IMR-90 (cell line): Measurements from ENCODE around the gene ITGAE. TPM values are rescaled to one million over a fixed set of nuclear protein-coding genes. Genes with fewer than 3 reads are reported as not detected.

Source experiments
- ATAC-seq: fragments of 200-7000 bp; cut with Tn5 transposase; 2 replicates; pipeline ENCODE4 v1.9.1; 2020; ENCODE audit warnings: low read depth, mild to moderate bottlenecking, moderate library complexity
- BruUV-seq: library from RNA; stranded (reverse); fragments of 400-500 nt; replicated peaks from 2 replicates; lab custom pipeline; 2021; lab: Mats Ljungman, UMichigan
- CTCF ChIA-PET: fragments of 300-600 bp; formaldehyde crosslinking; extraction: SDS; loops from one replicate; lab custom pipeline; 2021; ENCODE audit warnings: antibody characterized with exemption; lab: Yijun Ruan, JAX
- POLR2A ChIA-PET: fragments of 300-600 bp; sonication (Branson Sonifier 250); formaldehyde crosslinking; loops from one replicate; lab custom pipeline; 2022; ENCODE audit warnings: antibody characterized with exemption; ENCODE audit not compliant: unreplicated experiment; lab: Charles Lee
- DNase-seq: peaks from one replicate; pipeline ENCODE4 v3.0.0; 2013
- H2AFZ ChIP-seq: replicated peaks from 2 replicates; pipeline ENCODE3; 2013; ENCODE audit warnings: low read length, mild to moderate bottlenecking; ENCODE audit not compliant: poor library complexity
- H2AK5ac ChIP-seq: 2 replicates; pipeline ENCODE4 v1.6.1; 2013; ENCODE audit warnings: low read depth, low read length, inconsistent platforms
- H2AK9ac ChIP-seq: replicated peaks from 2 replicates; pipeline ENCODE3; 2013; ENCODE audit warnings: mild to moderate bottlenecking, low read depth, low read length, moderate library complexity; ENCODE audit not compliant: poor library complexity
- H2BK120ac ChIP-seq: 2 replicates; pipeline ENCODE4 v1.6.1; 2013; ENCODE audit warnings: low read depth, low read length, inconsistent platforms
- H2BK15ac ChIP-seq: 3 replicates; pipeline ENCODE4 v1.6.1; 2013; ENCODE audit warnings: low read depth, low read length, inconsistent platforms
- H2BK20ac ChIP-seq: 2 replicates; pipeline ENCODE4 v1.6.1; 2013; ENCODE audit warnings: low read depth, mild to moderate bottlenecking, inconsistent platforms, low read length, moderate library complexity
- H2BK5ac ChIP-seq: 2 replicates; pipeline ENCODE4 v1.6.1; 2013; ENCODE audit warnings: mild to moderate bottlenecking, low read depth, low read length, inconsistent platforms; ENCODE audit not compliant: poor library complexity, severe bottlenecking
- H3K14ac ChIP-seq: replicated peaks from 2 replicates; pipeline ENCODE4 v1.6.1; 2013; ENCODE audit warnings: low read depth, low read length, inconsistent platforms
- H3K18ac ChIP-seq: 2 replicates; pipeline ENCODE4 v1.6.1; 2013; ENCODE audit warnings: low read depth, low read length, control low read depth
- H3K23ac ChIP-seq: 2 replicates; pipeline ENCODE4 v1.6.1; 2013; ENCODE audit warnings: low read depth, low read length, inconsistent platforms
- H3K27ac ChIP-seq: 2 replicates; pipeline ENCODE4 v1.5.1; 2013; ENCODE audit warnings: mild to moderate bottlenecking, control low read depth, low read length; ENCODE audit not compliant: insufficient read depth
- H3K27me3 ChIP-seq: 2 replicates; pipeline ENCODE4 v1.6.1; 2013; ENCODE audit warnings: low read length; ENCODE audit not compliant: control insufficient read depth, insufficient read depth
- H3K36me3 ChIP-seq: 2 replicates; pipeline ENCODE4 v1.6.1; 2013; ENCODE audit warnings: low read length, mixed read lengths; ENCODE audit not compliant: control insufficient read depth, insufficient read depth
- H3K4ac ChIP-seq: 2 replicates; pipeline ENCODE4 v1.6.1; 2013; ENCODE audit warnings: low read depth, low read length, inconsistent platforms
- H3K4me1 ChIP-seq: 2 replicates; pipeline ENCODE4 v1.6.1; 2013; ENCODE audit warnings: low read length, mixed read lengths; ENCODE audit not compliant: control insufficient read depth, insufficient read depth
- H3K4me2 ChIP-seq: 2 replicates; pipeline ENCODE4 v1.6.1; 2013; ENCODE audit warnings: low read depth, mild to moderate bottlenecking, control low read depth, low read length, moderate library complexity
- H3K4me3 ChIP-seq: 2 replicates; pipeline ENCODE4 v1.5.1; 2013; ENCODE audit warnings: low read depth, mild to moderate bottlenecking, control low read depth, low read length, moderate library complexity; ENCODE audit not compliant: insufficient read depth
- H3K56ac ChIP-seq: 2 replicates; pipeline ENCODE4 v1.6.1; 2013; ENCODE audit warnings: low read length, inconsistent platforms; ENCODE audit not compliant: insufficient read depth; ENCODE audit errors: extremely low read depth
- H3K79me1 ChIP-seq, 2 experiments: 2 replicates each; pipeline ENCODE4 v1.6.1; 2013; ENCODE audit warnings: low read length in 2 of 2, inconsistent platforms in 1 of 2, low read depth in 1 of 2
- H3K9ac ChIP-seq: 2 replicates; pipeline ENCODE4 v1.6.1; 2013; ENCODE audit warnings: low read depth, low read length, control low read depth
- H3K9me1 ChIP-seq: 2 replicates; pipeline ENCODE4 v1.6.1; 2013; ENCODE audit warnings: low read length, inconsistent platforms; ENCODE audit not compliant: insufficient read depth
- H3K9me3 ChIP-seq: 2 replicates; pipeline ENCODE4 v1.6.1; 2013; ENCODE audit warnings: low read length; ENCODE audit not compliant: control insufficient read depth, insufficient read depth
- H4K20me1 ChIP-seq: 2 replicates; pipeline ENCODE4 v1.6.1; 2013; ENCODE audit warnings: low read length, inconsistent platforms; ENCODE audit not compliant: insufficient read depth
- H4K5ac ChIP-seq: 2 replicates; pipeline ENCODE4 v1.6.1; 2013; ENCODE audit warnings: mild to moderate bottlenecking, low read depth, low read length, control low read depth
- H4K8ac ChIP-seq, 2 experiments: 2 replicates each; pipeline ENCODE4 v1.6.1; 2013; ENCODE audit warnings: low read depth in 2 of 2, low read length in 2 of 2, control low read depth in 1 of 2, inconsistent platforms in 1 of 2
- H4K91ac ChIP-seq: 2 replicates; pipeline ENCODE4 v1.6.1; 2013; ENCODE audit warnings: low read depth, low read length, inconsistent platforms; ENCODE audit not compliant: insufficient read depth
- CHD1 ChIP-seq: IDR thresholded peaks from 2 replicates; pipeline ENCODE4 v1.6.1; 2012; ENCODE audit warnings: low read depth, low read length, improper control_type of control experiment
- FOS ChIP-seq: fragments of 150-350 bp; IDR thresholded peaks from 2 replicates; pipeline ENCODE4 v1.6.1; 2016; ENCODE audit warnings: low read depth, low read length
- MAFK ChIP-seq: IDR thresholded peaks from 2 replicates; pipeline ENCODE4 v1.6.1; 2012; ENCODE audit warnings: low read depth, low read length, improper control_type of control experiment
- MXI1 ChIP-seq: IDR thresholded peaks from 2 replicates; pipeline ENCODE4 v1.6.1; 2012; ENCODE audit warnings: low read depth, mild to moderate bottlenecking, low read length, moderate library complexity, borderline replicate concordance
- POLR2A ChIP-seq: IDR thresholded peaks from 2 replicates; pipeline ENCODE4 v1.6.1; 2012; ENCODE audit warnings: mild to moderate bottlenecking, low read depth, low read length
- RFX5 ChIP-seq: IDR thresholded peaks from 2 replicates; pipeline ENCODE4 v1.8.0; 2012; ENCODE audit warnings: low read depth, mild to moderate bottlenecking, low read length, moderate library complexity
- WGBS, 2 experiments: methylation state at CpG; one replicate each; pipeline versions ENCODE4 v1.1.5 to v1.1.7; 2013; ENCODE audit warnings: missing lambda C conversion rate in 2 of 2; ENCODE audit not compliant: insufficient read length in 1 of 2; ENCODE audit errors: extremely low coverage in 2 of 2; 5-methylcytosine and 5-hydroxymethylcytosine counted together
- dilution Hi-C: fragments of 300-500 bp; cut with HindIII; formaldehyde crosslinking; loops from one replicate; pipeline ENCODE4 v1.14.3; 2018; ENCODE audit warnings: low sequenced_read_pairs; ENCODE audit not compliant: unreplicated experiment
- in situ Hi-C: fragments of 300-500 bp; cut with MboI; formaldehyde crosslinking; loops from 3 replicates; pipeline ENCODE4 v1.14.3; 2019; ENCODE audit warnings: low sequenced_read_pairs, inconsistent platforms, mixed read lengths
- intact Hi-C: fragments of 100-400 bp; cut with micrococcal nuclease; formaldehyde crosslinking; loops from 2 replicates; pipeline ENCODE4 v1.10.0; 2022
- polyA plus RNA-seq, 3 experiments: library from polyadenylated mRNA; depleted of rRNA; stranded (reverse); fragments of >200 nt; gene quantifications; 2 replicates each; pipeline ENCODE4 v1.2.3, GENCODE V29; 2012; ENCODE audit warnings: low replicate concordance in 1 of 3
- total RNA-seq: library from RNA; depleted of rRNA; stranded (reverse); fragments of >200 nt; gene quantifications from 2 replicates; pipeline ENCODE4 v1.2.3, GENCODE V29; 2012

Gene ITGAE
- total and polyA plus RNA-seq, 2 of the 4 experiments (the other 2 are of a cell fraction) = 54.1 to 60.8 TPM

DNA sequence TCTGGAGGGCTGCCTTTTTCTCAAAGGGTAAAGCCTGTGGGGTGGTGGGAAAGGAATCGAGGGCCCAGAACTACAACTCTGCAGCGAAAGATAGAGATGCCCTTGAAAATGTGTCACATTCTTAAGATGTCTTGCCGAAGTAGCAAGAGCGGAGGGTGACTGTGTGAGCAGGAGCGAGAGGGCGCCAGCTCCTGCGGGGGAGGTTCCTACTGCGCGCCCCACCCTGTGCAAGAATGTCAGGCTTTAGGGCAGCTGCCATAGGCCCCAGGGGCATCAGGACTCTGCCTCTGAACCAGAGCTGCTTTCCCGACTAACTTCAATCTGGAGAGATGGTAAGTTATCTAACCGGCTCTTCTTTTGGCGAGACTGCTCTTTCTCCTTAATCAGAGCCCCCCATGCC, 11.8 kb upstream of the ITGAE start:
- intact Hi-C loops = no loop called here
- no peak overlapping the region for H4K91ac ChIP-seq
- dilution Hi-C loops = no loop called here
- no peak for TF ChIP-seq POLR2A
- TF ChIP-seq MAFK = no peak
- no peak for TF ChIP-seq RFX5
- no peak for TF ChIP-seq MXI1
- TF ChIP-seq CHD1 = no peak
- TF ChIP-seq FOS = no peak
- no peak overlapping the region for H2AK9ac ChIP-seq
- no peak overlapping the region for H3K18ac ChIP-seq
- H3K4ac ChIP-seq = no peak overlapping the region
- H3K56ac ChIP-seq = no peak overlapping the region
- H3K36me3 ChIP-seq = peaks cover 47% of the 10 kb centered on the region
- no peaks in the 10 kb centered on the region for H4K20me1 ChIP-seq
- no peaks in the 10 kb centered on the region for H3K27me3 ChIP-seq
- H2BK120ac ChIP-seq = no peak overlapping the region
- no peak overlapping the region for H4K5ac ChIP-seq
- H3K79me1 ChIP-seq = peaks cover 3 to 9% of the 10 kb centered on the region in 2 experiments; a peak in 3 of 4 replicates
- no peak overlapping the region for H3K14ac ChIP-seq
- no peak overlapping the region for H2BK15ac ChIP-seq
- H3K4me3 ChIP-seq = no peak overlapping the region
- in situ Hi-C loops = loop anchor here (25.0 kb wide), 1 partner anchor 775 kb away; no protein-coding TSS in a partner anchor
- no peak for DNase-seq
- 100% methylated on average over 6 of the region's 12 CpGs; no CpG with 5 or more reads in 1 of the 2 experiments for WGBS, 2 experiments
- H2AK5ac ChIP-seq = no peak overlapping the region
- no peak overlapping the region for H4K8ac ChIP-seq
- no TSS peak for BruUV-seq
- H2AFZ ChIP-seq = no peak overlapping the region
- no peak overlapping the region for H2BK5ac ChIP-seq
- no peaks in the 10 kb centered on the region for H3K9me1 ChIP-seq
- no peaks in the 10 kb centered on the region for H3K9me3 ChIP-seq
- no peaks in the 10 kb centered on the region for H3K4me1 ChIP-seq
- H3K9ac ChIP-seq = no peak overlapping the region
- CTCF ChIA-PET = interaction anchor here (1.0 kb wide), 1 partner anchor 14 kb away, joined by 3 read pairs; no protein-coding TSS in a partner anchor
- POLR2A ChIA-PET = no interaction called here
- no peak overlapping the region for H3K27ac ChIP-seq
- H2BK20ac ChIP-seq = no peak overlapping the region
- H3K4me2 ChIP-seq = no peak overlapping the region
- no peak overlapping the region for H3K23ac ChIP-seq
- no peak for ATAC-seq
